GM12873 (cell line): ENCODE results near the gene PITPNC1.

Experiments
- CTCF ChIP-seq: IDR thresholded peaks from 2 replicates; pipeline ENCODE4 v1.5.1; 2012; ENCODE audit warnings: low read depth, mild to moderate bottlenecking, moderate library complexity, low read length, control low read depth; ENCODE audit not compliant: insufficient read depth; ENCODE audit errors: missing control alignments

Gene PITPNC1

GRCh38 chr17:67712375-67712774 is 335.3 kb downstream of the PITPNC1 start:
- no peak for TF ChIP-seq CTCF

GRCh38 chr17:67713169-67713568 is 336.1 kb downstream of the PITPNC1 start:
- TF ChIP-seq CTCF, result no peak

- TF ChIP-seq CTCF, result no peak
Observed at GRCh38 chr17:67716405-67716798, 339.3 kb downstream of the PITPNC1 start.

- no peak for TF ChIP-seq CTCF
Observed at GRCh38 chr17:67717192-67717623, 340.1 kb downstream of the PITPNC1 start.

- peak; percentile 92 for TF ChIP-seq CTCF
Observed at GRCh38 chr17:67717624-67718324, 340.7 kb downstream of the PITPNC1 start, which contains the start of gene NOL11. Gene NOL11 (plus strand): TSS chr17:67717936. CDS start chr17:67717948, 12 bp downstream.

- no peak for TF ChIP-seq CTCF
Observed at GRCh38 chr17:67718325-67718941, 341.4 kb downstream of the PITPNC1 start.

- no peak for TF ChIP-seq CTCF
Observed at GRCh38 chr17:67725373-67725791, 348.3 kb downstream of the PITPNC1 start.
